HepG2 (cell line): ENCODE measurements around the gene TMEM273. TPM values are rescaled to one million over a fixed set of nuclear protein-coding genes. Genes with fewer than 3 reads are reported as not detected.

Experiments used
- ATAC-seq: fragments of 200-7000 bp; cut with Tn5 transposase; 3 replicates; pipeline ENCODE4 v1.9.1; 2020; ENCODE audit warnings: mild to moderate bottlenecking, moderate library complexity
- BruUV-seq: library from RNA; stranded (reverse); fragments of 400-500 nt; replicated peaks from 2 replicates; lab custom pipeline; 2021; lab: Mats Ljungman, UMichigan
- CTCF ChIA-PET: fragments of 300-600 bp; formaldehyde crosslinking; extraction: SDS; loops from one replicate; lab custom pipeline; 2021; ENCODE audit warnings: low total read pairs, inconsistent platforms, low intra/inter-chr PET ratio; lab: Yijun Ruan, JAX
- POLR2A ChIA-PET: fragments of 350-600 bp; sonication (Branson Sonifier 250); formaldehyde crosslinking; loops from one replicate; lab custom pipeline; 2020; ENCODE audit warnings: antibody characterized with exemption, inconsistent platforms; lab: Yijun Ruan, JAX
- DNase-seq: peaks from one replicate; pipeline ENCODE4 v3.0.0-alpha.2; 2015; ENCODE audit warnings: low spot score
- FAIRE-seq: peaks from 3 replicates; lab custom pipeline; 2011; peaks lifted over from hg19 to GRCh38; lab: Jason Lieb, UNC
- H2AFZ ChIP-seq: one replicate; pipeline ENCODE4 v1.6.1; 2011; ENCODE audit warnings: low read length, inconsistent platforms
- H3K27ac ChIP-seq: fragments of 300-600 bp; 3 replicates; pipeline ENCODE4 v1.8.0; 2011; ENCODE audit warnings: mixed run types, mild to moderate bottlenecking, mixed read lengths, low read length, inconsistent platforms; ENCODE audit not compliant: insufficient read depth; ENCODE audit errors: extremely low read length
- H3K27me3 ChIP-seq, 2 experiments: fragments of 200-600 bp in 1 of 2; 2 replicates in 1 of 2; 3 replicates in 1 of 2; pipeline versions ENCODE4 v1.6.0 to v1.8.0; 2011; ENCODE audit warnings: low read length in 2 of 2, mild to moderate bottlenecking in 2 of 2, moderate library complexity in 2 of 2, inconsistent platforms in 1 of 2; ENCODE audit not compliant: insufficient read depth in 2 of 2, control insufficient read depth in 1 of 2
- H3K36me3 ChIP-seq, 2 experiments: fragments of 200-600 bp in 1 of 2; replicated peaks in 1 of 2; 2 replicates in 1 of 2; 3 replicates in 1 of 2; pipeline versions ENCODE4 v1.5.1 to v1.8.0; 2011; ENCODE audit warnings: low read length in 2 of 2, inconsistent platforms in 1 of 2; ENCODE audit not compliant: insufficient read depth in 2 of 2, control insufficient read depth in 1 of 2
- H3K4me1 ChIP-seq: 2 replicates; pipeline ENCODE4 v1.5.1; 2012; ENCODE audit warnings: low read length, inconsistent platforms; ENCODE audit not compliant: insufficient read depth
- H3K4me2 ChIP-seq: 2 replicates; pipeline ENCODE4 v1.6.0; 2011; ENCODE audit warnings: low read depth, low read length, inconsistent platforms
- H3K4me3 ChIP-seq, 3 experiments: fragments of 200-600 bp in 1 of 3; sonication (generic), shearing (Covaris generic) in 1 of 3; replicated peaks in 1 of 3; 2 replicates each; pipeline ENCODE4 v1.5.1; 2011 to 2016; ENCODE audit warnings: low read length in 3 of 3, inconsistent platforms in 2 of 3, low read depth in 2 of 3, mild to moderate bottlenecking in 2 of 3, control low read depth in 1 of 3, mixed read lengths in 1 of 3; ENCODE audit not compliant: insufficient read depth in 1 of 3
- H3K79me2 ChIP-seq: one replicate; pipeline ENCODE4 v1.6.1; 2011; ENCODE audit warnings: low read length, inconsistent platforms; ENCODE audit not compliant: insufficient read depth
- H3K9ac ChIP-seq: 2 replicates; pipeline ENCODE4 v1.6.0; 2011; ENCODE audit warnings: mild to moderate bottlenecking, low read depth, low read length, inconsistent platforms; ENCODE audit not compliant: insufficient read depth
- H3K9me3 ChIP-seq: 2 replicates; pipeline ENCODE4 v1.5.1; 2012; ENCODE audit warnings: mild to moderate bottlenecking, low read length
- H4K20me1 ChIP-seq: 2 replicates; pipeline ENCODE4 v1.6.0; 2011; ENCODE audit warnings: inconsistent platforms, mild to moderate bottlenecking, low read length, moderate library complexity; ENCODE audit not compliant: insufficient read depth
- ADNP ChIP-seq: sonication (generic); formaldehyde crosslinking; IDR thresholded peaks from 2 replicates; pipeline ENCODE4 v1.4.0; 2020; ENCODE audit warnings: missing genetic modification reagents
- HDAC2 ChIP-seq: sonication (generic); formaldehyde crosslinking; IDR thresholded peaks from 2 replicates; pipeline ENCODE4 v1.4.0; 2020; ENCODE audit warnings: missing genetic modification reagents
- NFRKB ChIP-seq: fragments of 450-650 bp; IDR thresholded peaks from 2 replicates; pipeline ENCODE4 v1.6.1; 2017
- NR1H2 ChIP-seq: sonication (generic); formaldehyde crosslinking; IDR thresholded peaks from 2 replicates; pipeline ENCODE4 v1.8.1; 2022; ENCODE audit warnings: low read depth, missing genetic modification reagents, borderline replicate concordance
- PHB2 ChIP-seq: fragments of 450-650 bp; IDR thresholded peaks from 2 replicates; pipeline ENCODE4 v1.6.1; 2018; ENCODE audit not compliant: partially characterized antibody
- THYN1 ChIP-seq: sonication (generic); formaldehyde crosslinking; IDR thresholded peaks from 2 replicates; pipeline ENCODE4 v1.8.1; 2023; ENCODE audit warnings: low read depth, mild to moderate bottlenecking, moderate library complexity, missing genetic modification reagents, borderline replicate concordance
- ZC3H13 ChIP-seq: sonication (generic); formaldehyde crosslinking; IDR thresholded peaks from 2 replicates; pipeline ENCODE4 v1.8.1; 2023; ENCODE audit warnings: mild to moderate bottlenecking, missing genetic modification reagents, moderate library complexity
- ZNF839 ChIP-seq: sonication (generic); formaldehyde crosslinking; IDR thresholded peaks from 2 replicates; pipeline ENCODE4 v1.4.0; 2020; ENCODE audit warnings: missing genetic modification reagents, mild to moderate bottlenecking, borderline replicate concordance
- WGBS: methylation state at CpG from one replicate; pipeline ENCODE4 v1.1.6; 2017; ENCODE audit warnings: low lambda C conversion rate; 5-methylcytosine and 5-hydroxymethylcytosine counted together
- in situ Hi-C: cut with HindIII; loops from 2 replicates; pipeline ENCODE4 v1.10.0; 2017; ENCODE audit warnings: low pct_unique_long_range_greater_than_20kb; ENCODE audit not compliant: extremely low pct_ligation_motif_present
- intact Hi-C: fragments of 100-400 bp; cut with micrococcal nuclease; formaldehyde crosslinking; loops from one replicate; pipeline ENCODE4 v1.10.0; 2022; ENCODE audit not compliant: unreplicated experiment
- polyA plus RNA-seq, 8 experiments: library from polyadenylated mRNA; depleted of rRNA in 3 of 8; stranded (reverse) in 7 of 8; unstranded in 1 of 8; fragments of >200 nt; fragmentation: Illumina TruSeq in 4 of 8; extraction: Trizol in 4 of 8; gene quantifications; 2 replicates each; pipeline versions ENCODE4 v1.2.1 to v1.2.3, GENCODE V29; 2011 to 2016; ENCODE audit warnings: low read depth in 4 of 8, missing spikeins in 1 of 8, mixed read lengths in 1 of 8; ENCODE audit not compliant: insufficient read depth in 1 of 8
- total RNA-seq, 5 experiments: library from RNA; depleted of rRNA; stranded (reverse); fragments of >200 nt; fragmentation: Illumina TruSeq; extraction: Trizol; gene quantifications; 2 replicates each; pipeline ENCODE4 v1.2.3, GENCODE V29; 2016; ENCODE audit warnings: low read depth in 1 of 5
- TF ChIP-seq, protein P1 (sequence below): sonication (generic); formaldehyde crosslinking; conservative IDR thresholded peaks from 2 replicates; pipeline ENCODE4 v1.8.0; 2022; ENCODE audit warnings: low read depth, missing genetic modification reagents
- TF ChIP-seq, protein P2 (sequence below): sonication (generic); formaldehyde crosslinking; IDR thresholded peaks from 2 replicates; pipeline ENCODE4 v1.4.0; 2020; ENCODE audit warnings: missing genetic modification reagents
- TF ChIP-seq, protein P3 (sequence below): sonication (generic); formaldehyde crosslinking; IDR thresholded peaks from 2 replicates; pipeline ENCODE4 v1.4.0; 2020; ENCODE audit warnings: mild to moderate bottlenecking, missing genetic modification reagents
- TF ChIP-seq, protein P4 (sequence below): sonication (generic); formaldehyde crosslinking; conservative IDR thresholded peaks from 2 replicates; pipeline ENCODE4 v1.5.0; 2020; ENCODE audit warnings: missing genetic modification reagents
- TF ChIP-seq, protein P5 (sequence below): sonication (generic); formaldehyde crosslinking; IDR thresholded peaks from 2 replicates; pipeline ENCODE4 v1.8.0; 2022; ENCODE audit warnings: mild to moderate bottlenecking, missing genetic modification reagents, borderline replicate concordance
- TF ChIP-seq, protein P6 (sequence below): sonication (generic); formaldehyde crosslinking; IDR thresholded peaks from 2 replicates; pipeline ENCODE4 v1.8.1; 2023; ENCODE audit warnings: mild to moderate bottlenecking, missing genetic modification reagents

TMEM273 gene
- total and polyA plus RNA-seq, 2 of the 13 experiments (the other 11 are each of a cell fraction or from before 2014, with no cell fraction given), result not detected

DNA sequence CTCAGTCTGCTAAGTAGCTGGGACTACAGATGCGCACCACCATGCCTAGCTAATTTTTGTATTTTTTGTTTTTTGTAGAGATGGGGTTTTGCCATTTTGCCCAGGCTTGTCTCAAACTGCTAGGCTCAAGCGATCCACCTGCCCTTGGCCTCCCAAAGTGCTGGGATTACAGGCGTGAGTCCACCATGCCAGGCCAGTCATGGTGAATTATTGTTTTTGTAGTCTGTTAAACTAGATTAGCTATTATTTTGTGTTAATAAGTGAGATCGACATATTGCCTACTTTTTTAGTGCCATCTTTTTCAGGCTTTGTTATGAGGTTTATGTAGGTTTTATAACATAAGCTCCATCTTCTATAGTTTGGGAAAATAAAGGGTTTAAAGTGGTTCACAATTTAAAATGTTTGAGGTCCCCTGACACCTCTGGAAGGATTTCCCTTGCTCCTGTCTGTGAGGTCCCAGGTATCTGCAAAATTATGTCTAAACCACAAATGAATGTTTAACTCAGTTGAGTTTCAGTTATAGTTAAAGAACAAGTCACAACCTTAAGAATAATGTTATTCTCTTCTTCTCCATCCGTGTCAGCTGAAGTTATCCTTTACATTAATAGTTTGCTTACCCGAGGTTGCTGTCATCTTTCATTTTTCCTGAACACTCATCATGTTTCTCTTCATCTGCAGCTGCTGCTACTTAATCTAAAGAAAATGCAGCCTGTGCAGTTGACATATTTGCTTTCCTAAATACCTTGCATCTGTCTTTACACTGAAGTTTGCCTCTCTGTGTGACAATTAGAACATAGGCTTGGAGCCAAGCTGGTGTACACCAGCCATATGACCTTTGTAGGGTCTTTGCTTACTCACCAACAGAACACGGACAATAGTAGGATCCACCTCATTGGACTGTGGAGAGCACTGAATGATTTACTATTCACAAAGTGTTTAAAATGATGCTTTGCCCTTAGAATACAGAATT lies 63.9 kb downstream of the TMEM273 start:
- H3K4me3 ChIP-seq, result no peak overlapping the region
- TF ChIP-seq, protein P1, sequence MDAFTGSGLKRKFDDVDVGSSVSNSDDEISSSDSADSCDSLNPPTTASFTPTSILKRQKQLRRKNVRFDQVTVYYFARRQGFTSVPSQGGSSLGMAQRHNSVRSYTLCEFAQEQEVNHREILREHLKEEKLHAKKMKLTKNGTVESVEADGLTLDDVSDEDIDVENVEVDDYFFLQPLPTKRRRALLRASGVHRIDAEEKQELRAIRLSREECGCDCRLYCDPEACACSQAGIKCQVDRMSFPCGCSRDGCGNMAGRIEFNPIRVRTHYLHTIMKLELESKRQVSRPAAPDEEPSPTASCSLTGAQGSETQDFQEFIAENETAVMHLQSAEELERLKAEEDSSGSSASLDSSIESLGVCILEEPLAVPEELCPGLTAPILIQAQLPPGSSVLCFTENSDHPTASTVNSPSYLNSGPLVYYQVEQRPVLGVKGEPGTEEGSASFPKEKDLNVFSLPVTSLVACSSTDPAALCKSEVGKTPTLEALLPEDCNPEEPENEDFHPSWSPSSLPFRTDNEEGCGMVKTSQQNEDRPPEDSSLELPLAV (CRISPR knock-in tag), result no peak
- TF ChIP-seq, protein P2, sequence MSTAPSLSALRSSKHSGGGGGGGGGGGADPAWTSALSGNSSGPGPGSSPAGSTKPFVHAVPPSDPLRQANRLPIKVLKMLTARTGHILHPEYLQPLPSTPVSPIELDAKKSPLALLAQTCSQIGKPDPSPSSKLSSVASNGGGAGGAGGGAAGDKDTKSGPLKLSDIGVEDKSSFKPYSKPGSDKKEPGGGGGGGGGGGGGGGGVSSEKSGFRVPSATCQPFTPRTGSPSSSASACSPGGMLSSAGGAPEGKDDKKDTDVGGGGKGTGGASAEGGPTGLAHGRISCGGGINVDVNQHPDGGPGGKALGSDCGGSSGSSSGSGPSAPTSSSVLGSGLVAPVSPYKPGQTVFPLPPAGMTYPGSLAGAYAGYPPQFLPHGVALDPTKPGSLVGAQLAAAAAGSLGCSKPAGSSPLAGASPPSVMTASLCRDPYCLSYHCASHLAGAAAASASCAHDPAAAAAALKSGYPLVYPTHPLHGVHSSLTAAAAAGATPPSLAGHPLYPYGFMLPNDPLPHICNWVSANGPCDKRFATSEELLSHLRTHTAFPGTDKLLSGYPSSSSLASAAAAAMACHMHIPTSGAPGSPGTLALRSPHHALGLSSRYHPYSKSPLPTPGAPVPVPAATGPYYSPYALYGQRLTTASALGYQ (CRISPR knock-in tag), result no peak
- TF ChIP-seq, protein P3, sequence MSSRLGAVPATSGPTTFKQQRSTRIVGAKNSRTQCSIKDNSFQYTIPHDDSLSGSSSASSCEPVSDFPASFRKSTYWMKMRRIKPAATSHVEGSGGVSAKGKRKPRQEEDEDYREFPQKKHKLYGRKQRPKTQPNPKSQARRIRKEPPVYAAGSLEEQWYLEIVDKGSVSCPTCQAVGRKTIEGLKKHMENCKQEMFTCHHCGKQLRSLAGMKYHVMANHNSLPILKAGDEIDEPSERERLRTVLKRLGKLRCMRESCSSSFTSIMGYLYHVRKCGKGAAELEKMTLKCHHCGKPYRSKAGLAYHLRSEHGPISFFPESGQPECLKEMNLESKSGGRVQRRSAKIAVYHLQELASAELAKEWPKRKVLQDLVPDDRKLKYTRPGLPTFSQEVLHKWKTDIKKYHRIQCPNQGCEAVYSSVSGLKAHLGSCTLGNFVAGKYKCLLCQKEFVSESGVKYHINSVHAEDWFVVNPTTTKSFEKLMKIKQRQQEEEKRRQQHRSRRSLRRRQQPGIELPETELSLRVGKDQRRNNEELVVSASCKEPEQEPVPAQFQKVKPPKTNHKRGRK (CRISPR knock-in tag), result no peak
- TF ChIP-seq ADNP (CRISPR knock-in tag) (no peak), NR1H2 (CRISPR knock-in tag) (no peak), PHB2 (no peak), ZNF839 (no peak), NFRKB (no peak), ZC3H13 (CRISPR knock-in tag) (no peak), HDAC2 (CRISPR knock-in tag) (no peak), THYN1 (CRISPR knock-in tag) (no peak)
- TF ChIP-seq, protein P4, sequence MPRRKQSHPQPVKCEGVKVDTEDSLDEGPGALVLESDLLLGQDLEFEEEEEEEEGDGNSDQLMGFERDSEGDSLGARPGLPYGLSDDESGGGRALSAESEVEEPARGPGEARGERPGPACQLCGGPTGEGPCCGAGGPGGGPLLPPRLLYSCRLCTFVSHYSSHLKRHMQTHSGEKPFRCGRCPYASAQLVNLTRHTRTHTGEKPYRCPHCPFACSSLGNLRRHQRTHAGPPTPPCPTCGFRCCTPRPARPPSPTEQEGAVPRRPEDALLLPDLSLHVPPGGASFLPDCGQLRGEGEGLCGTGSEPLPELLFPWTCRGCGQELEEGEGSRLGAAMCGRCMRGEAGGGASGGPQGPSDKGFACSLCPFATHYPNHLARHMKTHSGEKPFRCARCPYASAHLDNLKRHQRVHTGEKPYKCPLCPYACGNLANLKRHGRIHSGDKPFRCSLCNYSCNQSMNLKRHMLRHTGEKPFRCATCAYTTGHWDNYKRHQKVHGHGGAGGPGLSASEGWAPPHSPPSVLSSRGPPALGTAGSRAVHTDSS (CRISPR knock-in tag), result no peak
- TF ChIP-seq, protein P5, sequence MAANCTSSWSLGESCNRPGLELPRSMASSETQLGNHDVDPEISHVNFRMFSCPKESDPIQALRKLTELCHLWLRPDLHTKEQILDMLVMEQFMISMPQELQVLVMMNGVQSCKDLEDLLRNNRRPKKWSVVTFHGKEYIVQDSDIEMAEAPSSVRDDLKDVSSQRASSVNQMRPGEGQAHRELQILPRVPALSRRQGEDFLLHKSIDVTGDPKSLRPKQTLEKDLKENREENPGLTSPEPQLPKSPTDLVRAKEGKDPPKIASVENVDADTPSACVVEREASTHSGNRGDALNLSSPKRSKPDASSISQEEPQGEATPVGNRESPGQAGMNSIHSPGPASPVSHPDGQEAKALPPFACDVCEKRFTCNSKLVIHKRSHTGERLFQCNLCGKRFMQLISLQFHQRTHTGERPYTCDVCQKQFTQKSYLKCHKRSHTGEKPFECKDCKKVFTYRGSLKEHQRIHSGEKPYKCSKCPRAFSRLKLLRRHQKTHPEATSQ (CRISPR knock-in tag), result no peak
- TF ChIP-seq, protein P6, sequence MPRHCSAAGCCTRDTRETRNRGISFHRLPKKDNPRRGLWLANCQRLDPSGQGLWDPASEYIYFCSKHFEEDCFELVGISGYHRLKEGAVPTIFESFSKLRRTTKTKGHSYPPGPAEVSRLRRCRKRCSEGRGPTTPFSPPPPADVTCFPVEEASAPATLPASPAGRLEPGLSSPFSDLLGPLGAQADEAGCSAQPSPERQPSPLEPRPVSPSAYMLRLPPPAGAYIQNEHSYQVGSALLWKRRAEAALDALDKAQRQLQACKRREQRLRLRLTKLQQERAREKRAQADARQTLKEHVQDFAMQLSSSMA (CRISPR knock-in tag), result no peak

More for the DNA sequence above, 63.9 kb downstream of the TMEM273 start:
- H3K36me3 ChIP-seq, result no peaks in the 10 kb centered on the region
- H3K27ac ChIP-seq, result no peak overlapping the region
- no peak overlapping the region for H2AFZ ChIP-seq
- no peaks in the 10 kb centered on the region for H3K4me1 ChIP-seq
- DNase-seq (no peak), ATAC-seq (no peak), FAIRE-seq (no peak)
- POLR2A ChIA-PET, result no interaction called here
- no peaks in the 10 kb centered on the region for H3K79me2 ChIP-seq
- no peaks in the 10 kb centered on the region for H4K20me1 ChIP-seq
- WGBS, result 30% methylated on average over 7 of the region's 7 CpGs
- CTCF ChIA-PET, result no interaction called here
- no peak overlapping the region for H3K4me2 ChIP-seq
- no peaks in the 10 kb centered on the region for H3K27me3 ChIP-seq
- no TSS peak for BruUV-seq
- intact Hi-C loops, result no loop called here
- in situ Hi-C loops, result no loop called here
- no peaks in the 10 kb centered on the region for H3K9me3 ChIP-seq
- no peak overlapping the region for H3K9ac ChIP-seq
